H7 (cell line): ENCODE measurements around the gene FCRL6. TPM values are rescaled to one million over a fixed set of nuclear protein-coding genes. Genes with fewer than 3 reads are reported as not detected.

ENCODE experiments used
- DNase-seq: peaks from one replicate; pipeline ENCODE4 v3.0.0; 2012
- H3K27me3 ChIP-seq: 2 replicates; pipeline ENCODE4 v1.6.0; 2011; ENCODE audit warnings: mild to moderate bottlenecking, low read length; ENCODE audit not compliant: control insufficient read depth, insufficient read depth
- H3K36me3 ChIP-seq: replicated peaks from 2 replicates; pipeline ENCODE4 v1.5.1; 2011; ENCODE audit warnings: low read length; ENCODE audit not compliant: control insufficient read depth, insufficient read depth
- H3K4me3 ChIP-seq: 2 replicates; pipeline ENCODE4 v1.5.1; 2011; ENCODE audit warnings: low read depth, mild to moderate bottlenecking, control low read depth, low read length, moderate library complexity; ENCODE audit not compliant: insufficient read depth
- total RNA-seq: library from RNA; depleted of rRNA; stranded (reverse); fragments of >200 nt; shearing (Covaris generic); gene quantifications from 2 replicates; pipeline ENCODE4 v1.2.3, GENCODE V29; 2014; rRNA removed

The FCRL6 gene
- not detected in 2 replicates for total RNA-seq

- no peaks in the 10 kb centered on the region for H3K27me3 ChIP-seq
- no peak within 1 kb of the TSS for H3K4me3 ChIP-seq
- no peak for DNase-seq
- H3K36me3 ChIP-seq, result no peaks in the 10 kb centered on the region
Measured at GRCh38 chr1:159802111-159802510, at the start of gene FCRL6. Gene FCRL6 (plus strand): TSS chr1:159802360. CDS start chr1:159802425, 65 bp downstream.

- no peak for DNase-seq
- H3K4me3 ChIP-seq, result no peak overlapping the region
- no peaks in the 10 kb centered on the region; the same call in 1 of the 2 replicates for H3K27me3 ChIP-seq
- H3K36me3 ChIP-seq, result no peaks in the 10 kb centered on the region
Measured at GRCh38 chr1:159753386-159753785, 48.8 kb upstream of the FCRL6 start.

GRCh38 chr1:159755451-159756007 is 46.6 kb upstream of the FCRL6 start:
- Histone ChIP-seq H3K27me3 (no peaks in the 10 kb centered on the region; the same call in 1 of the 2 replicates), H3K4me3 (no peak overlapping the region), H3K36me3 (no peaks in the 10 kb centered on the region)
- DNase-seq, result no peak

GRCh38 chr1:159756397-159756796 is 45.8 kb upstream of the FCRL6 start:
- Histone ChIP-seq H3K4me3 (no peak overlapping the region), H3K36me3 (no peaks in the 10 kb centered on the region), H3K27me3 (no peaks in the 10 kb centered on the region; the same call in 1 of the 2 replicates)
- no peak for DNase-seq

GRCh38 chr1:159763686-159764085 is 38.5 kb upstream of the FCRL6 start:
- Histone ChIP-seq H3K27me3 (no peaks in the 10 kb centered on the region), H3K36me3 (no peaks in the 10 kb centered on the region), H3K4me3 (no peak overlapping the region)
- peak; percentile 20 for DNase-seq

- Histone ChIP-seq H3K36me3 (no peaks in the 10 kb centered on the region), H3K27me3 (no peaks in the 10 kb centered on the region), H3K4me3 (no peak overlapping the region)
- no peak for DNase-seq
Measured at GRCh38 chr1:159765806-159766205, 36.4 kb upstream of the FCRL6 start.

- Histone ChIP-seq H3K4me3 (no peak overlapping the region), H3K27me3 (no peaks in the 10 kb centered on the region), H3K36me3 (no peaks in the 10 kb centered on the region)
- no peak for DNase-seq
Measured at GRCh38 chr1:159771127-159771895, 30.8 kb upstream of the FCRL6 start.

GRCh38 chr1:159774465-159774864 is 27.7 kb upstream of the FCRL6 start:
- Histone ChIP-seq H3K36me3 (no peaks in the 10 kb centered on the region), H3K27me3 (no peaks in the 10 kb centered on the region), H3K4me3 (no peak overlapping the region)
- no peak for DNase-seq

GRCh38 chr1:159775716-159776115 is 26.4 kb upstream of the FCRL6 start:
- Histone ChIP-seq H3K36me3 (no peaks in the 10 kb centered on the region), H3K4me3 (no peak overlapping the region), H3K27me3 (no peaks in the 10 kb centered on the region)
- DNase-seq, result no peak

GRCh38 chr1:159778266-159778665 is 23.9 kb upstream of the FCRL6 start:
- no peaks in the 10 kb centered on the region for H3K27me3 ChIP-seq
- DNase-seq, result no peak
- no peak overlapping the region for H3K4me3 ChIP-seq
- no peaks in the 10 kb centered on the region for H3K36me3 ChIP-seq

- DNase-seq, result no peak
Measured at GRCh38 chr1:159779403-159779851, 22.7 kb upstream of the FCRL6 start.

GRCh38 chr1:159780583-159781582 is 21.3 kb upstream of the FCRL6 start, which contains the start of gene DUSP23:
Gene DUSP23 (plus strand): TSS chr1:159780962. CDS start chr1:159781101, 139 bp downstream.
- no peaks in the 10 kb centered on the region for H3K27me3 ChIP-seq
- no peaks in the 10 kb centered on the region for H3K36me3 ChIP-seq
- H3K4me3 ChIP-seq, result peak within 1 kb of the TSS; percentile 90
- DNase-seq, result peak; percentile 97

More at GRCh38 chr1:159779403-159779851, 22.7 kb upstream of the FCRL6 start:
- Histone ChIP-seq H3K4me3 (no peak overlapping the region), H3K27me3 (no peaks in the 10 kb centered on the region), H3K36me3 (no peaks in the 10 kb centered on the region)

- H3K4me3 ChIP-seq, result no peak overlapping the region
Measured at GRCh38 chr1:159781992-159782391, 20.2 kb upstream of the FCRL6 start.

GRCh38 chr1:159783724-159784123 is 18.4 kb upstream of the FCRL6 start:
- H3K36me3 ChIP-seq, result no peaks in the 10 kb centered on the region
- H3K4me3 ChIP-seq, result no peak overlapping the region
- no peak for DNase-seq
- no peaks in the 10 kb centered on the region for H3K27me3 ChIP-seq

More at GRCh38 chr1:159781992-159782391, 20.2 kb upstream of the FCRL6 start:
- DNase-seq, result no peak
- H3K36me3 ChIP-seq, result no peaks in the 10 kb centered on the region
- H3K27me3 ChIP-seq, result no peaks in the 10 kb centered on the region
